PC-3 (cell line): Measurements from ENCODE around the gene FOXN3.

ENCODE experiments used
- CTCF ChIP-seq: fragments of 300-600 bp; sonication (generic); conservative IDR thresholded peaks from 2 replicates; pipeline ENCODE4 v1.5.1; 2017; ENCODE audit warnings: antibody characterized with exemption, low read depth, mild to moderate bottlenecking, low read length
- EZH2 ChIP-seq: fragments of 300-600 bp; sonication (generic); IDR thresholded peaks from one replicate; pipeline ENCODE4 v1.6.1; 2017; ENCODE audit warnings: antibody characterized with exemption, mild to moderate bottlenecking, low read length; ENCODE audit not compliant: unreplicated experiment
- EZH2phosphoT487 ChIP-seq: fragments of 300-600 bp; sonication (generic); IDR thresholded peaks from 2 replicates; pipeline ENCODE4 v1.6.1; 2018; ENCODE audit warnings: mild to moderate bottlenecking, antibody characterized with exemption, low read length, borderline replicate concordance

GRCh38 chr14:89140326-89140725 lies 276.7 kb downstream of the FOXN3 start:
- TF ChIP-seq CTCF (no peak), EZH2 (no peak), EZH2phosphoT487 (no peak)
